Mesothelial cell of epicardium (in vitro differentiated cells): Measurements from ENCODE around the gene KCNAB2. TPM values are rescaled to one million over a fixed set of nuclear protein-coding genes. Genes with fewer than 3 reads are reported as not detected.

Source experiments
- DNase-seq, 2 experiments: peaks; one replicate each; pipeline ENCODE4 v3.0.0; 2021; ENCODE audit warnings: low spot score in 2 of 2; ENCODE audit not compliant: unreplicated experiment in 2 of 2
- H3K27ac Mint-ChIP-seq: 2 replicates; pipeline ENCODE4 v1.8.0; 2021; ENCODE audit warnings: mixed read lengths
- H3K27me3 Mint-ChIP-seq: 2 replicates; pipeline ENCODE4 v1.8.0; 2021; ENCODE audit warnings: low read depth, mixed read lengths
- H3K36me3 Mint-ChIP-seq: 2 replicates; pipeline ENCODE4 v1.8.0; 2021; ENCODE audit warnings: mixed read lengths
- H3K4me1 Mint-ChIP-seq: 2 replicates; pipeline ENCODE4 v1.8.0; 2021; ENCODE audit warnings: mixed read lengths
- H3K4me3 Mint-ChIP-seq: 2 replicates; pipeline ENCODE4 v1.8.0; 2021; ENCODE audit warnings: mild to moderate bottlenecking, moderate library complexity, mixed read lengths
- H3K9me3 Mint-ChIP-seq: 2 replicates; pipeline ENCODE4 v1.8.0; 2021; ENCODE audit warnings: mixed read lengths
- CTCF ChIP-seq: fragments of 200-600 bp; sonication (generic); IDR thresholded peaks from one replicate; pipeline ENCODE4 v1.5.0; 2021; ENCODE audit warnings: antibody characterized with exemption; ENCODE audit not compliant: unreplicated experiment
- total RNA-seq: library from RNA; stranded (reverse); gene quantifications from 3 replicates; pipeline ENCODE4 v1.2.1, GENCODE V29; 2021

The KCNAB2 gene
- total RNA-seq, 1 donor from 2014 or later, result 10.7 TPM

- Mint-ChIP-seq H3K27me3 (peaks cover 43% of the 10 kb centered on the region), H3K4me3 (no peak overlapping the region), H3K9me3 (no peaks in the 10 kb centered on the region), H3K36me3 (no peaks in the 10 kb centered on the region), H3K4me1 (peaks cover 3% of the 10 kb centered on the region), H3K27ac (no peak overlapping the region)
- DNase-seq, result no peak
- no peak for TF ChIP-seq CTCF
Observed at GRCh38 chr1:6048179-6048867, 2.6 kb downstream of the KCNAB2 start.

GRCh38 chr1:6049419-6049818 is 3.7 kb downstream of the KCNAB2 start:
- H3K9me3 Mint-ChIP-seq, result no peaks in the 10 kb centered on the region
- H3K36me3 Mint-ChIP-seq, result no peaks in the 10 kb centered on the region
- H3K4me3 Mint-ChIP-seq, result no peak overlapping the region
- DNase-seq, result no peak
- peaks cover 50% of the 10 kb centered on the region for H3K27me3 Mint-ChIP-seq
- no peak for TF ChIP-seq CTCF
- H3K27ac Mint-ChIP-seq, result no peak overlapping the region
- H3K4me1 Mint-ChIP-seq, result peaks cover 3% of the 10 kb centered on the region

GRCh38 chr1:6051423-6051822 is 5.7 kb downstream of the KCNAB2 start:
- no peak for DNase-seq
- Mint-ChIP-seq H3K27me3 (peaks cover 54% of the 10 kb centered on the region), H3K36me3 (no peaks in the 10 kb centered on the region), H3K4me1 (peaks cover 3% of the 10 kb centered on the region), H3K27ac (no peak overlapping the region), H3K4me3 (no peak overlapping the region), H3K9me3 (no peaks in the 10 kb centered on the region)
- TF ChIP-seq CTCF, result no peak

- peaks cover 54% of the 10 kb centered on the region for H3K27me3 Mint-ChIP-seq
- H3K4me3 Mint-ChIP-seq, result no peak overlapping the region
- H3K4me1 Mint-ChIP-seq, result peaks cover 3% of the 10 kb centered on the region
- H3K27ac Mint-ChIP-seq, result no peak overlapping the region
- DNase-seq, result peak; percentile 63 to 78
- TF ChIP-seq CTCF, result peak; percentile 55
- no peaks in the 10 kb centered on the region for H3K36me3 Mint-ChIP-seq
- no peaks in the 10 kb centered on the region for H3K9me3 Mint-ChIP-seq
Observed at GRCh38 chr1:6052543-6053205, 7.0 kb downstream of the KCNAB2 start.

GRCh38 chr1:6053206-6053546 is 7.5 kb downstream of the KCNAB2 start:
- H3K27ac Mint-ChIP-seq, result no peak overlapping the region
- TF ChIP-seq CTCF, result no peak
- no peaks in the 10 kb centered on the region for H3K36me3 Mint-ChIP-seq
- no peaks in the 10 kb centered on the region for H3K9me3 Mint-ChIP-seq
- DNase-seq, result no peak
- H3K27me3 Mint-ChIP-seq, result peaks cover 52% of the 10 kb centered on the region
- no peak overlapping the region for H3K4me3 Mint-ChIP-seq
- H3K4me1 Mint-ChIP-seq, result peaks cover 3% of the 10 kb centered on the region
